Suprapubic skin (tissue), 3 donors: ENCODE measurements around the gene POLE3.

Experiments used
- POLR2AphosphoS5 ChIP-seq, 3 donors: sonication (generic); formaldehyde crosslinking; IDR thresholded peaks; one replicate each; pipeline ENCODE4 v1.6.1; 2017; ENCODE audit warnings: antibody characterized with exemption in 3 of 3
- TF ChIP-seq, protein P1 (sequence below), 2 donors: fragments of 200-600 bp in 1 of 2; fragments of 450-650 bp in 1 of 2; sonication (generic) in 1 of 2; IDR thresholded peaks; one replicate each; pipeline ENCODE4 v1.5.1; 2016 to 2019; ENCODE audit warnings: antibody characterized with exemption in 2 of 2, mild to moderate bottlenecking in 1 of 2, moderate library complexity in 1 of 2

DNA sequence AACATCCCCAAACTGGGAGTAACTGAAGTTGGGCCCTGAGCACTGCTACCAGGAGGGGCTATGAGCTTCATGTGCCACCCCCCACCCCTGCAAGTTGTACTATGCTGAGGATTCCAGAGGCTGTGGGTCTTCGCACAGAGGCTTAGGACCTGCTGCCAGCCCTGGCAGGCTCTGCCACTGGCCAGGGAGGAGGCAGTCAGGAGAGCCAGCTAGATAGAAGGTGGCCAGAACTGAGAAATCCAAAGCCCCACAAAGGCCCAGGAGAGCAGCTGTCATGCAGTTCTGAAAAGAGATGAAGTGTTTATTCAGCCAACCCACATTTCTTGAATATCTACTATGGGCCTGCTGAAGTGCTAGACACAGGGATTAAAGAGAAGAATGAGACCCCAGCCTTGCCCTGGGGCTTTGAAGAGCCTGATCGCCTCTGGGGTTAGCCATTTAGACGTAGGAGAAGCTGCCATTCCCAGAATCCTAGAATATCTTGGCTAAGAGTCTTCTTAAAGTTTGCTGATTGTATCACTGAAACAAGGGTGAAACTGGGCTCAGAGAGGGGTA, 10.8 kb downstream of the POLE3 start:
- TF ChIP-seq, protein P1, sequence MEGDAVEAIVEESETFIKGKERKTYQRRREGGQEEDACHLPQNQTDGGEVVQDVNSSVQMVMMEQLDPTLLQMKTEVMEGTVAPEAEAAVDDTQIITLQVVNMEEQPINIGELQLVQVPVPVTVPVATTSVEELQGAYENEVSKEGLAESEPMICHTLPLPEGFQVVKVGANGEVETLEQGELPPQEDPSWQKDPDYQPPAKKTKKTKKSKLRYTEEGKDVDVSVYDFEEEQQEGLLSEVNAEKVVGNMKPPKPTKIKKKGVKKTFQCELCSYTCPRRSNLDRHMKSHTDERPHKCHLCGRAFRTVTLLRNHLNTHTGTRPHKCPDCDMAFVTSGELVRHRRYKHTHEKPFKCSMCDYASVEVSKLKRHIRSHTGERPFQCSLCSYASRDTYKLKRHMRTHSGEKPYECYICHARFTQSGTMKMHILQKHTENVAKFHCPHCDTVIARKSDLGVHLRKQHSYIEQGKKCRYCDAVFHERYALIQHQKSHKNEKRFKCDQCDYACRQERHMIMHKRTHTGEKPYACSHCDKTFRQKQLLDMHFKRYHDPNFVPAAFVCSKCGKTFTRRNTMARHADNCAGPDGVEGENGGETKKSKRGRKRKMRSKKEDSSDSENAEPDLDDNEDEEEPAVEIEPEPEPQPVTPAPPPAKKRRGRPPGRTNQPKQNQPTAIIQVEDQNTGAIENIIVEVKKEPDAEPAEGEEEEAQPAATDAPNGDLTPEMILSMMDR (IDR thresholded peaks at IDR 0.05) = no peak
- TF ChIP-seq POLR2AphosphoS5 (IDR thresholded peaks at IDR 0.05) = no peak
